Mucosa of stomach (tissue), 1 donor: Measurements from ENCODE around the gene DDX31.

ENCODE experiments used
- H3K27me3 ChIP-seq: one replicate; pipeline ENCODE4 v1.7.0; 2013; ENCODE audit warnings: mild to moderate bottlenecking, low read length; ENCODE audit not compliant: control insufficient read depth, insufficient read depth
- H3K36me3 ChIP-seq: one replicate; pipeline ENCODE4 v1.7.0; 2013; ENCODE audit warnings: low read length; ENCODE audit not compliant: control insufficient read depth, insufficient read depth
- H3K4me1 ChIP-seq: one replicate; pipeline ENCODE4 v1.7.0; 2013; ENCODE audit warnings: mild to moderate bottlenecking, low read length; ENCODE audit not compliant: control insufficient read depth, insufficient read depth
- H3K4me3 ChIP-seq: one replicate; pipeline ENCODE4 v1.7.0; 2013; ENCODE audit warnings: low read length
- H3K9ac ChIP-seq: one replicate; pipeline ENCODE4 v1.7.0; 2013; ENCODE audit warnings: mild to moderate bottlenecking, low read length, moderate library complexity
- H3K9me3 ChIP-seq: one replicate; pipeline ENCODE4 v1.7.0; 2013; ENCODE audit warnings: mild to moderate bottlenecking, low read length, moderate library complexity; ENCODE audit not compliant: control insufficient read depth
- donor health status: Pancreatic carcinoma.

The DDX31 gene

GRCh38 chr9:132631280-132631679, 38.5 kb downstream of the DDX31 start:
- Histone ChIP-seq H3K27me3 (no peaks in the 10 kb centered on the region), H3K4me3 (no peak overlapping the region), H3K4me1 (peaks cover 14% of the 10 kb centered on the region), H3K9ac (no peak overlapping the region), H3K36me3 (no peaks in the 10 kb centered on the region), H3K9me3 (no peaks in the 10 kb centered on the region)

- Histone ChIP-seq H3K36me3 (no peaks in the 10 kb centered on the region), H3K9ac (no peak overlapping the region), H3K4me1 (peaks cover 18% of the 10 kb centered on the region), H3K9me3 (no peaks in the 10 kb centered on the region), H3K4me3 (no peak overlapping the region), H3K27me3 (no peaks in the 10 kb centered on the region)
Measured at GRCh38 chr9:132630811-132631210, 39.0 kb downstream of the DDX31 start.

GRCh38 chr9:132630116-132630515, 39.7 kb downstream of the DDX31 start:
- Histone ChIP-seq H3K27me3 (no peaks in the 10 kb centered on the region), H3K36me3 (no peaks in the 10 kb centered on the region), H3K4me1 (peaks cover 18% of the 10 kb centered on the region), H3K9ac (no peak overlapping the region), H3K4me3 (no peak overlapping the region), H3K9me3 (no peaks in the 10 kb centered on the region)

- Histone ChIP-seq H3K36me3 (no peaks in the 10 kb centered on the region), H3K4me1 (peaks cover 18% of the 10 kb centered on the region), H3K9ac (no peak overlapping the region), H3K4me3 (no peak overlapping the region), H3K27me3 (no peaks in the 10 kb centered on the region), H3K9me3 (no peaks in the 10 kb centered on the region)
Measured at GRCh38 chr9:132628746-132629145, 41.0 kb downstream of the DDX31 start.

DNA sequence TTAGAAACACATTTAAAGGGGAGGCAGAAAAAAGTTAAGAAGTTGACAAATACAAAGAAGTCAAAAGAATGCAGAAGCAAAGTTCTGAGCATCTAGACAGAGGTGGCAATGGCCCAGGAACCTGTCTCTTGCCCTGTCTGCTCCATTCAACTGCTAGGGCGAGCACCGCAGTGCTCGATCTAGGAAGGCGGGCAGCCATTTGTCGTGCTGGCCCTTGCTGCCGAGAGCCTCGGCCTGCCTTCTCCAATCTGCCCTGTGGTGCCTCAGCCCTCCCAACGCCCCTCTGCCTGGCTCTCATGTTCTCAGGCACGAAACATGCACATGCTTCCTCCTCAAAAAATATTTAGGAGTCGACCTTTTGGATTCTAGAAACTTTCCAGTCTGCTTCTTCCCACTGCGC, 42.2 kb downstream of the DDX31 start:
- Histone ChIP-seq H3K27me3 (no peaks in the 10 kb centered on the region), H3K9ac (no peak overlapping the region), H3K9me3 (no peaks in the 10 kb centered on the region), H3K4me1 (peaks cover 18% of the 10 kb centered on the region), H3K4me3 (no peak overlapping the region), H3K36me3 (no peaks in the 10 kb centered on the region)

- H3K4me1 ChIP-seq = peaks cover 18% of the 10 kb centered on the region
- no peaks in the 10 kb centered on the region for H3K27me3 ChIP-seq
- no peak overlapping the region for H3K9ac ChIP-seq
- H3K36me3 ChIP-seq = no peaks in the 10 kb centered on the region
- no peak overlapping the region for H3K4me3 ChIP-seq
- no peaks in the 10 kb centered on the region for H3K9me3 ChIP-seq
Measured at GRCh38 chr9:132627106-132627505, 42.7 kb downstream of the DDX31 start.

DNA sequence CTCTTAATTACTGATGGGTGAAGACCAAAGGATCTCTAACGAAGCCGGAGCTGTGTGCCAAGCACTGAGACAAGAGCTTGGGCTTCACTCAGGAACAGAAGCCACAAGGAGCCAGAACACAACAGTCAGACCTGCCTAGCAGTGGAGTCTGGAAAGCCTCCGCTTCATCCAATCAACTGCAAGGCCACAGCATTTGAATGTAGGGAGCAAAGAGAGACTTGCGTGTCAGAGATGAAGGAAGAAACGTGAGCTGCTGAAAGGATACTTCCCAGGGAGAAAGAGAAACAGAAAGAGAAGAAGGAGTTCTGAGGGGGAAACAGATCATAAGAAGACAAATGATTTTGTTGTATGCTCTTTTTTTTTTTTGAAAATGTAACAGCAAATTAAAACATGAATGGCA, 43.5 kb downstream of the DDX31 start:
- H3K27me3 ChIP-seq = no peaks in the 10 kb centered on the region
- no peaks in the 10 kb centered on the region for H3K9me3 ChIP-seq
- H3K36me3 ChIP-seq = no peaks in the 10 kb centered on the region
- no peak overlapping the region for H3K4me3 ChIP-seq
- H3K4me1 ChIP-seq = peaks cover 18% of the 10 kb centered on the region
- H3K9ac ChIP-seq = no peak overlapping the region

- H3K4me1 ChIP-seq = peaks cover 11% of the 10 kb centered on the region
- no peaks in the 10 kb centered on the region for H3K36me3 ChIP-seq
Measured at GRCh38 chr9:132622159-132622558, 47.6 kb downstream of the DDX31 start.

DNA sequence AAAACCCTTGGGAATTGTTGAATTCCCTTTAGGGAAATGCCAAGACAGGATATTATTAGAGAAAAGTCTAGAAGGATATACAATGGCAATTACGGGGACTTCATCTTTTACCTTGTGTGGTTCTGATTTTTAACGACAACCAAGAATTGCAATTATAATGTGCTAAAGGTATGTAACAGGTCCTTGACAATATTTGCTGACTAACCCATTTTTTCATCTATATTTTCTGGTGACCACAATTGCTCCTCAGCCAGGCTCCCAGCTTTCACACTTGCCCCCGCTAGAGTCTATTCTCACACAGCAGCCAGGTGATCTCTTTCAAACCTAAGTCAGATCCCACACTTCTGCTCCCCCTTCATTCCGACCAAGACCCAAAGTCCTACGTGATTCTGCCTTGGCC, 53.1 kb downstream of the DDX31 start:
- Histone ChIP-seq H3K4me3 (no peak overlapping the region), H3K4me1 (no peaks in the 10 kb centered on the region), H3K27me3 (no peaks in the 10 kb centered on the region), H3K9me3 (no peaks in the 10 kb centered on the region), H3K9ac (no peak overlapping the region), H3K36me3 (peaks cover 8% of the 10 kb centered on the region)

More at GRCh38 chr9:132622159-132622558, 47.6 kb downstream of the DDX31 start:
- no peaks in the 10 kb centered on the region for H3K9me3 ChIP-seq
- H3K9ac ChIP-seq = no peak overlapping the region
- no peak overlapping the region for H3K4me3 ChIP-seq
- no peaks in the 10 kb centered on the region for H3K27me3 ChIP-seq

- no peak overlapping the region for H3K4me3 ChIP-seq
- no peak overlapping the region for H3K9ac ChIP-seq
- no peaks in the 10 kb centered on the region for H3K27me3 ChIP-seq
- no peaks in the 10 kb centered on the region for H3K9me3 ChIP-seq
- H3K4me1 ChIP-seq = no peaks in the 10 kb centered on the region
- peaks cover 14% of the 10 kb centered on the region for H3K36me3 ChIP-seq
Measured at GRCh38 chr9:132615774-132616173, 54.0 kb downstream of the DDX31 start.

- H3K9ac ChIP-seq = no peak overlapping the region
- H3K36me3 ChIP-seq = peaks cover 15% of the 10 kb centered on the region
- no peaks in the 10 kb centered on the region for H3K4me1 ChIP-seq
- no peak overlapping the region for H3K4me3 ChIP-seq
- H3K9me3 ChIP-seq = no peaks in the 10 kb centered on the region
- no peaks in the 10 kb centered on the region for H3K27me3 ChIP-seq
Measured at GRCh38 chr9:132614324-132614723, 55.5 kb downstream of the DDX31 start.

DNA sequence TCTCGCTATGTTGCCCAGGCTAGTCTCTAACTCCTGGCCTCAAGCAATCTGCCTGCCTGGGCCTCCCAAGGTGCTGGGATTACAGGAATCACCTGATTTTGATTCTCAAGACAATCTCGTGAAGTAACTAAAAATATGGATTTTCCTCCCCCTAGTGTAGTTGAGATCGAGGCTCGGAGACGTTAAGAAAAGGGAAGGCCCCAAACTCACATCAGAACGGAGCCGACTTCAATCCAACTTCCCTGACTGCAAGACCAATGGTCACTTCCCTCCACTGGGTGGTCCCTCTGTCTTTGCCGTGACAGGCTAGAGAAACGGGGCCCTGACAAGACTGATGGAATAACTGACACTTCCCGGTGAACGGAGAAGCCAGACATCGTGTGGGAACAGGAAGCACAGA, 59.1 kb downstream of the DDX31 start:
- Histone ChIP-seq H3K27me3 (no peaks in the 10 kb centered on the region), H3K36me3 (peaks cover 15% of the 10 kb centered on the region), H3K4me3 (no peak overlapping the region), H3K4me1 (no peaks in the 10 kb centered on the region), H3K9me3 (no peaks in the 10 kb centered on the region), H3K9ac (no peak overlapping the region)

- Histone ChIP-seq H3K36me3 (peaks cover 11% of the 10 kb centered on the region), H3K4me3 (no peak overlapping the region), H3K4me1 (no peaks in the 10 kb centered on the region), H3K9ac (no peak overlapping the region), H3K27me3 (no peaks in the 10 kb centered on the region), H3K9me3 (no peaks in the 10 kb centered on the region)
Measured at GRCh38 chr9:132609829-132610228, 60.0 kb downstream of the DDX31 start.
